ENCODE results near the gene MFSD2A. TPM values are rescaled to one million over a fixed set of nuclear protein-coding genes. Genes with fewer than 3 reads are reported as not detected.

The MFSD2A gene
- total RNA-seq, 1 donor from 2014 or later = 0.90 TPM

- H3K4me3 ChIP-seq = no peak overlapping the region
- Mint-ChIP-seq H3K4me3 (no peak overlapping the region), H3K36me3 (no peaks in the 10 kb centered on the region), H3K9me3 (peaks cover 4% of the 10 kb centered on the region), H3K4me1 (no peaks in the 10 kb centered on the region), H3K27ac (no peak overlapping the region), H3K27me3 (ENCODE audit: insufficient read depth, low read depth) (no peaks in the 10 kb centered on the region)
- no peaks in the 10 kb centered on the region for H3K79me2 ChIP-seq (ENCODE audit: low read depth)
- H4K20me1 ChIP-seq (ENCODE audit: low read depth) = no peaks in the 10 kb centered on the region
- H3K36me3 ChIP-seq = no peaks in the 10 kb centered on the region
- no peaks in the 10 kb centered on the region for H3F3A ChIP-seq (ENCODE audit: low read depth)
- H3K27me3 ChIP-seq = no peaks in the 10 kb centered on the region
- H3K9ac ChIP-seq = no peak overlapping the region
- TF ChIP-seq EZH2phosphoT487 (IDR thresholded peaks at IDR 0.05) = no peak
- TF ChIP-seq, protein P1, sequence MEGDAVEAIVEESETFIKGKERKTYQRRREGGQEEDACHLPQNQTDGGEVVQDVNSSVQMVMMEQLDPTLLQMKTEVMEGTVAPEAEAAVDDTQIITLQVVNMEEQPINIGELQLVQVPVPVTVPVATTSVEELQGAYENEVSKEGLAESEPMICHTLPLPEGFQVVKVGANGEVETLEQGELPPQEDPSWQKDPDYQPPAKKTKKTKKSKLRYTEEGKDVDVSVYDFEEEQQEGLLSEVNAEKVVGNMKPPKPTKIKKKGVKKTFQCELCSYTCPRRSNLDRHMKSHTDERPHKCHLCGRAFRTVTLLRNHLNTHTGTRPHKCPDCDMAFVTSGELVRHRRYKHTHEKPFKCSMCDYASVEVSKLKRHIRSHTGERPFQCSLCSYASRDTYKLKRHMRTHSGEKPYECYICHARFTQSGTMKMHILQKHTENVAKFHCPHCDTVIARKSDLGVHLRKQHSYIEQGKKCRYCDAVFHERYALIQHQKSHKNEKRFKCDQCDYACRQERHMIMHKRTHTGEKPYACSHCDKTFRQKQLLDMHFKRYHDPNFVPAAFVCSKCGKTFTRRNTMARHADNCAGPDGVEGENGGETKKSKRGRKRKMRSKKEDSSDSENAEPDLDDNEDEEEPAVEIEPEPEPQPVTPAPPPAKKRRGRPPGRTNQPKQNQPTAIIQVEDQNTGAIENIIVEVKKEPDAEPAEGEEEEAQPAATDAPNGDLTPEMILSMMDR (IDR thresholded peaks at IDR 0.05) = no peak
- no peak for TF ChIP-seq EZH2 (IDR thresholded peaks at IDR 0.05)
- H3K27ac ChIP-seq = no peak overlapping the region
- no peak overlapping the region for H3K4me2 ChIP-seq
- no peaks in the 10 kb centered on the region for H3K9me3 ChIP-seq (ENCODE audit: low read depth)
- H2AFZ ChIP-seq (replicated peaks) = no peak overlapping the region
- H3K4me1 ChIP-seq = no peaks in the 10 kb centered on the region
- DNase-seq (ENCODE audit: low spot score) = no peak
These were observed 11.3 kb upstream of the MFSD2A start for GRCh38 chr1:39943471-39944290.

DNA sequence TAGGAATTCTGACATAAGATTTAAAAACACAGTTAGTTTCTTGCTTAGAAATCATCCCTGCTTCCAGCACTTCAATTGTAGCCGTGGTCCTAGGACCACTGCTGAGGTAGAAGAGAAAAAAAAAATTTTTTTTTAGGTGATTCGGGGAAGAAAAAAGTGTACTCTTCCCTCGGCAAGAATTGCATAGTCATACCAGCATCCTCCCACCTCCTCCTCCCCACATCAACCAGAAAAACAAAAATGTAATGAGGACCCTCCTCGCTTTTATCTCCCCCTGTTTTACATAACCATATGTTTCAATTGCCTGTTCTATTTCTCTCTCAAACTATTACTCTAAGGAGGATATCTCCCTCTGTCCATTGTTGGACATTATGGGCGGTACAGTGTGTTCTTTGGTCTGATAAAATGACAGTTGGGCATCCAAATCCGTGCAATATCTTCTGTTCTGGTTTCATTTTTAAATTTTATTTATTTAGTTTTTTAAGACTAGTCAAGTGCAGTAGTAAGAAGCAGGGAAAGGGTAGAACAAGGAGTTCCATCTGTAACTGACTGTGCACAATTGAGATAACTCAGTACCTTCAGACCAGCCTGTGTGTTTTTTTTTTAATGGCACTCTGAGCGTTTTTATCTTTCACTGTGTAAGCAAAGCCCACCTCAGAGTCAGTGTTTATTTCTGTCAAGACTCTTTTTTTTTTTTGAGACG lies 10.4 kb upstream of the MFSD2A start:
- Histone ChIP-seq H3K79me2 (ENCODE audit: low read depth) (no peaks in the 10 kb centered on the region), H2AFZ (replicated peaks) (no peak overlapping the region), H3K4me2 (no peak overlapping the region), H3K27me3 (no peaks in the 10 kb centered on the region), H3K4me3 (no peak overlapping the region), H3K4me1 (no peaks in the 10 kb centered on the region), H3K36me3 (no peaks in the 10 kb centered on the region), H4K20me1 (ENCODE audit: low read depth) (no peaks in the 10 kb centered on the region), H3F3A (ENCODE audit: low read depth) (no peaks in the 10 kb centered on the region), H3K27ac (no peak overlapping the region), H3K9me3 (ENCODE audit: low read depth) (no peaks in the 10 kb centered on the region), H3K9ac (no peak overlapping the region)
- no peaks in the 10 kb centered on the region for H3K36me3 Mint-ChIP-seq
- H3K4me3 Mint-ChIP-seq = no peak overlapping the region
- H3K4me1 Mint-ChIP-seq = no peaks in the 10 kb centered on the region
- TF ChIP-seq EZH2phosphoT487 (IDR thresholded peaks at IDR 0.05) = no peak
- TF ChIP-seq, protein P1 (IDR thresholded peaks at IDR 0.05) = no peak
- H3K9me3 Mint-ChIP-seq = peaks cover 2% of the 10 kb centered on the region
- no peaks in the 10 kb centered on the region for H3K27me3 Mint-ChIP-seq (ENCODE audit: insufficient read depth, low read depth)
- no peak for DNase-seq (ENCODE audit: low spot score)
- no peak overlapping the region for H3K27ac Mint-ChIP-seq

DNA sequence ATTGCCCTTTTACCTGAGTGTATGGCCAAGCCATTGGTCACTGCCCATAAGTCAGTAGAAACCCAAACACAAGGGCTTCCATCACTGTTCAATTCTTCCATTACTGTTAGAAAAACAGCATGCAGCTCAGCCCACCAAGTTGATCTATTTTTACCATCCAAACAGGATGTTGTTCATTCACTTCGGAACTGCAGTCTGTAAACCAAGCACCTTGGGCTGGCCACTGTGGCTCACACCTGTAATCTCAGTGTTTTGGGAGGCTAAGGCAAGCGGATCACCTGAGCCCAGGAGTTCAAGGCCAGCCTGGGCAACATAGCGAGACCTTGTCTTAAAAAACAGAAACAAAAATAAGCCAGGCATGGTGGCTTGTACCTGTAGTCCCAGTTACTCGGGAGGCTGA lies 8.7 kb upstream of the MFSD2A start:
- no peaks in the 10 kb centered on the region for H3K27me3 Mint-ChIP-seq (ENCODE audit: insufficient read depth, low read depth)

More for the DNA sequence above, 8.7 kb upstream of the MFSD2A start:
- H2AFZ ChIP-seq (replicated peaks) = no peak overlapping the region
- no peak overlapping the region for H3K4me3 Mint-ChIP-seq
- H3K4me1 ChIP-seq = no peaks in the 10 kb centered on the region
- H3K36me3 ChIP-seq = no peaks in the 10 kb centered on the region
- H3F3A ChIP-seq (ENCODE audit: low read depth) = no peaks in the 10 kb centered on the region
- no peak for DNase-seq (ENCODE audit: low spot score)
- H3K9me3 Mint-ChIP-seq = peaks cover 2% of the 10 kb centered on the region
- no peak overlapping the region for H3K9ac ChIP-seq
- TF ChIP-seq, protein P1 (IDR thresholded peaks at IDR 0.05) = no peak
- TF ChIP-seq EZH2phosphoT487 (IDR thresholded peaks at IDR 0.05) (no peak), EZH2 (IDR thresholded peaks at IDR 0.05) (no peak)
- no peaks in the 10 kb centered on the region for H3K79me2 ChIP-seq (ENCODE audit: low read depth)
- no peak overlapping the region for H3K4me2 ChIP-seq
- H3K4me3 ChIP-seq = no peak overlapping the region
- no peaks in the 10 kb centered on the region for H3K9me3 ChIP-seq (ENCODE audit: low read depth)
- no peak overlapping the region for H3K27ac ChIP-seq
- no peaks in the 10 kb centered on the region for H4K20me1 ChIP-seq (ENCODE audit: low read depth)
- H3K36me3 Mint-ChIP-seq = no peaks in the 10 kb centered on the region
- H3K4me1 Mint-ChIP-seq = no peaks in the 10 kb centered on the region
- no peaks in the 10 kb centered on the region for H3K27me3 ChIP-seq
- no peak overlapping the region for H3K27ac Mint-ChIP-seq
